Suprapubic skin (tissue), 4 donors: Measurements from ENCODE around the gene MBD3L5.
"Not testable (repeated sequence)": the region's sequence is repeated elsewhere in the genome, so short reads cannot be mapped to it uniquely, and the experiment has no call there.

Source experiments
- EP300 ChIP-seq: sonication (generic); formaldehyde crosslinking; IDR thresholded peaks from one replicate; pipeline ENCODE4 v1.6.1; 2017; ENCODE audit warnings: antibody characterized with exemption
- POLR2AphosphoS5 ChIP-seq, 3 donors: sonication (generic); formaldehyde crosslinking; IDR thresholded peaks; one replicate each; pipeline ENCODE4 v1.6.1; 2017; ENCODE audit warnings: antibody characterized with exemption in 3 of 3
- TF ChIP-seq, protein P1 (sequence below), 2 donors: fragments of 200-600 bp in 1 of 2; fragments of 450-650 bp in 1 of 2; sonication (generic) in 1 of 2; IDR thresholded peaks; one replicate each; pipeline ENCODE4 v1.5.1; 2016 to 2019; ENCODE audit warnings: antibody characterized with exemption in 2 of 2, mild to moderate bottlenecking in 1 of 2, moderate library complexity in 1 of 2

- TF ChIP-seq, protein P1, sequence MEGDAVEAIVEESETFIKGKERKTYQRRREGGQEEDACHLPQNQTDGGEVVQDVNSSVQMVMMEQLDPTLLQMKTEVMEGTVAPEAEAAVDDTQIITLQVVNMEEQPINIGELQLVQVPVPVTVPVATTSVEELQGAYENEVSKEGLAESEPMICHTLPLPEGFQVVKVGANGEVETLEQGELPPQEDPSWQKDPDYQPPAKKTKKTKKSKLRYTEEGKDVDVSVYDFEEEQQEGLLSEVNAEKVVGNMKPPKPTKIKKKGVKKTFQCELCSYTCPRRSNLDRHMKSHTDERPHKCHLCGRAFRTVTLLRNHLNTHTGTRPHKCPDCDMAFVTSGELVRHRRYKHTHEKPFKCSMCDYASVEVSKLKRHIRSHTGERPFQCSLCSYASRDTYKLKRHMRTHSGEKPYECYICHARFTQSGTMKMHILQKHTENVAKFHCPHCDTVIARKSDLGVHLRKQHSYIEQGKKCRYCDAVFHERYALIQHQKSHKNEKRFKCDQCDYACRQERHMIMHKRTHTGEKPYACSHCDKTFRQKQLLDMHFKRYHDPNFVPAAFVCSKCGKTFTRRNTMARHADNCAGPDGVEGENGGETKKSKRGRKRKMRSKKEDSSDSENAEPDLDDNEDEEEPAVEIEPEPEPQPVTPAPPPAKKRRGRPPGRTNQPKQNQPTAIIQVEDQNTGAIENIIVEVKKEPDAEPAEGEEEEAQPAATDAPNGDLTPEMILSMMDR (IDR thresholded peaks at IDR 0.05): not testable (repeated sequence)
- TF ChIP-seq EP300; POLR2AphosphoS5 (IDR thresholded peaks at IDR 0.05): not testable (repeated sequence)
Measured at GRCh38 chr19:7049021-7049420, 18.6 kb downstream of the MBD3L5 start, which contains the start of gene MBD3L2.
